Middle frontal gyrus (tissue), 1 donor: Measurements from ENCODE around the gene CACNA1C.

ENCODE experiments used
- DNase-seq: peaks from one replicate; pipeline ENCODE4 v3.0.0-alpha.2; 2015; ENCODE audit warnings: low spot score; ENCODE audit errors: extremely low spot score

Gene CACNA1C

GRCh38 chr12:2034633-2035430 is 18.0 kb upstream of the CACNA1C start:
- peak; percentile 66 for DNase-seq

- no peak for DNase-seq
Measured at GRCh38 chr12:2035431-2036055, 17.2 kb upstream of the CACNA1C start.

GRCh38 chr12:2039034-2039433 is 13.8 kb upstream of the CACNA1C start:
- no peak for DNase-seq

GRCh38 chr12:2043054-2043453 is 9.7 kb upstream of the CACNA1C start:
- DNase-seq = no peak

GRCh38 chr12:2044165-2044564 is 8.6 kb upstream of the CACNA1C start:
- DNase-seq = no peak

GRCh38 chr12:2046957-2047356 is 5.8 kb upstream of the CACNA1C start:
- no peak for DNase-seq

- no peak for DNase-seq
Measured at GRCh38 chr12:2047752-2048151, 5.0 kb upstream of the CACNA1C start.

- DNase-seq = no peak
Measured at GRCh38 chr12:2049604-2050540, 2.9 kb upstream of the CACNA1C start.

- DNase-seq = no peak
Measured at GRCh38 chr12:2051700-2052621, 826 bp upstream of the CACNA1C start.

- no peak for DNase-seq
Measured at GRCh38 chr12:2053691-2054090, 904 bp downstream of the CACNA1C start.

GRCh38 chr12:2054091-2055018 is 1.6 kb downstream of the CACNA1C start:
- no peak for DNase-seq

GRCh38 chr12:2057041-2057794 is 4.4 kb downstream of the CACNA1C start:
- DNase-seq = no peak

- no peak for DNase-seq
Measured at GRCh38 chr12:2057795-2058408, 5.1 kb downstream of the CACNA1C start.

- no peak for DNase-seq
Measured at GRCh38 chr12:2058837-2059236, 6.0 kb downstream of the CACNA1C start.

GRCh38 chr12:2061402-2061801 is 8.6 kb downstream of the CACNA1C start:
- no peak for DNase-seq

GRCh38 chr12:2064071-2064507 is 11.3 kb downstream of the CACNA1C start:
- DNase-seq = no peak

- no peak for DNase-seq
Measured at GRCh38 chr12:2068653-2069052, 15.9 kb downstream of the CACNA1C start.

GRCh38 chr12:2070440-2071045 is 17.8 kb downstream of the CACNA1C start:
- no peak for DNase-seq
